Endothelial cell of hepatic sinusoid (primary cell): ENCODE data around the gene AKT3.

Experiments
- in situ Hi-C: cut with HindIII; loops from 2 replicates; pipeline ENCODE4 v1.10.0; 2017; ENCODE audit warnings: low sequenced_read_pairs

The AKT3 gene

DNA sequence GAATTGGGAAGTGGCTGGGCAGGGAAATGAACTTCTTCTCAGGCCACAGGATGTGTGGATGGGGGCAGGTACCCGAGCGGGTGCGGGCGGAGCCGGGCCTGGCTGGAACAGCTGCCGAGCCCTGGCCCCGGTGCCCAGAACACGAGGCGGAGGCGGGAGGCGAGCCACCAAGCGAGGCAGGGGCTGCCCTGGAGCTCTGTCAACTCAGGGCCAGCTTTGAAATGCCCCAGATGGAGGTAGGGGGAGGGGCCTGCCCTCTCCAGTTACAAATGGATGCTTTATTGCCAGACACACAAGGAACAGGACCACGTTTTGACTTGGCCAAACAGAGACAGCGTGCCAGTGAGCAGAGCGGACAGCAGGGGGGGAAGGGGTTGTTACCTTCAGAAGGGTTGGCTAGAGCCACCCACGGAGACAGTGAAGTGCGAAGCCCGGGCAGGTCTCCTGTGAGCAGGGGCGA, 353.8 kb downstream of the AKT3 start:
- in situ Hi-C loops, result no loop called here

DNA sequence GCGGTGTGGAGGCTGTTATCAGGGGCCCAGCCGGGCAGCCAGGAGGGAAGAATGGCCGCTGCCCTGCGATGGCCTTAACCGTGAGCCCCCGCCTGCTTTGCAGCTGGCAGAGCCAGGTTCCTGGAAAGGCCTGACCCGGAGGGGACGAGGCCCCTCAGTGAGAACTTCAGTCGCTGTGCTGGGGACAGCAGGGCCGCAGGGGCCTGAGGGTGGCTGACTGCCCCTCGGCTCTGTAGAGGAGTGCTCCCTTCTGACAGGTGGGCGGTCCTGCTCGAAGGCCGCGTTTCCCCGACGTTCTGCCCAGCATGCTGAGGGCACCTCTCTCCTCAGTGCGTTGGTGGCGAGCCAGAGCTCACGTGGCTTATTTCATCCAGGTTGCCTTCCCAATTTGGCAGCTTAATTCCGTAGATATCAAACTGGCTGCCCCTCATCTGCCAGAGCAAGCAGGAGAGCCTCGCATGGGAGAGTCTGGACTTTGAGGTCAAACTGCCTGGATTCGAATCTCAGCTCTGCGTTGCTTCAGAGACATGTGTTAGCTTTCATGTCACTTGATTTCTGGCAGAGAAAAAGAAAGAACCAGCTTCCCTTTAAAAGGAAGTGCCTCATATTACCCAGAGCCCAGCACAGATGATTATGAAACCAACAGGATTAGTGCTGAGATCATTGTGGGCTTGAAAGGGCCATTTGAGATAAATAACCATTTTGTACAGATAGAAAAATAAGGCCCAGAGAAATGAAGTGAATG, 354.4 kb downstream of the AKT3 start:
- in situ Hi-C loops, result no loop called here

DNA sequence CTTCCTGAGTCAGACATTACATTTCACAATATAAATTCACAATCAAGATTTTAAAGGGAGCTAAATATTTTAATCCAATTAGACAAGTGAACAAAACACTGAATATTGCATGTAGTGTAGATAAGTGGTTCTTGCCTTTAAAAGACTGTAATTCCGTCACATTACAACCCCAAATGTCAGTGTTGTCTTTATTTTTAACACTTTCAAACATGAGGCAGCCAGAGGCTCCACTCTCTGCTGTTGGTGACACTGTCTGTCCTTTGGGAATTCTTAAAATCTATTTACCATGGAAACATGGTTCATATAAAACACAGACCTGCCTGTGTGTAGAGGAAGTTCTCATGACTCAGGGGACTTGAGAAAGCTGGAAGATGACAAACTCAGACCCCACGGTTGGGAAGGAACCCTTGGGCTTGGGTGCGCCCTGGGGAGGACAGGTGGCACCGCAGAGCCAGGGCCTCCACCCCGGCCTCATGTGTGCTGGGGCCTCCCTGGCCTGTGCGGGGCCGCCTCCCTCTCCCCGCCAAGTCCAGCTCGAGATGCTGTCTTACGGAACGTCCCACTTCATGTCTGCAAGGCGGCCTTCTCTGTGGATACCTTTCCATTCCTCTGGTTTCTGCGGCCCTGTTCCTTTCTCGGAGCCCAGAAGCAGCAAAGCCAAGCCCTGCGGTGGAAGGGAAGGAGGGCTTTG, 355.2 kb downstream of the AKT3 start:
- in situ Hi-C loops, result no loop called here

DNA sequence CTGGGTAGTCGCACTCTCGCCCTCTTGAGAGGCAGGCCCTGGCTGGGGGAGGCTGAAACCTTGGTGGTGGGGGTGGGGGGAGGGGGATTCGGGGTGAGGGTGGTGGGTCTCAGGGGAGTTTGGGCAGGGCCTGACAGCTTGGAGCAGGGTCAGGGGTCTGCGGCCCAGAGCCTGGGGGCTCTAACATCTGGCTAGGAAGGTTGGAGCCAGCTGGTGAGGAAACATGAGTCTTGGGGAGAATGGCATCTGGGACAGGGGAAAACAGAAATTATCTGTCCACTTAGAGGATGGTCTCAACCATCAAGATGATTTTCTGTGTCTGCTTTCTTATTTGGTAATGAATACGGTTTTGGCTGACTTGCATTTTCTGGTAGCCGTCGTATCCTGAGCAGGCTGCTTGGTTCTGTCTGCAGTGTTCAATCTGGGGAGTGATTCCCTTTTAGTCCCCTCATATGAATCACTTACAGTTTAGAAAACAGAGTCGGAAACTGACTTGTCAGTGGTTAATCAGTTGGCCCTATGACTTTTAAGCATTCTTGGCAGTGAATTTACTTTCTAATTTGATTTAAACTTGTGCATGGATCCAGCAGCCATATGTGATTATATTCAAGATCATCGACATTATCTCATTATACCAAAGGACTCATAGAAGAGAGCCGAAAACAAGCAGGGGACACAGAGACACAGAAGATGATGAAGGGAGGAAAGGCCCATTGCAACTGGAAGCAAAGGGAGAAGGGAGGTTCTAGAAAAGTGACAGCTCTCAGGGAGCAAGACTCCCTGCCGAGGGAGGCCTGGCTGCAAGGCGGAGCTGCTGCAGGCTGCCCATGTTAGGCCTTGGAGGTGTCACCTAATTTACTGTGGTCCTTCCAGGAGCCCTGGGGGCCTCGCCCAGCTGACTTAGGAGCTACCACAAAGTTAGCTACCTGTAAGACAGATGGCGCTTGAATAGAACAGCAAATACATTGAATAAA, 356.6 kb downstream of the AKT3 start:
- in situ Hi-C loops, result no loop called here

DNA sequence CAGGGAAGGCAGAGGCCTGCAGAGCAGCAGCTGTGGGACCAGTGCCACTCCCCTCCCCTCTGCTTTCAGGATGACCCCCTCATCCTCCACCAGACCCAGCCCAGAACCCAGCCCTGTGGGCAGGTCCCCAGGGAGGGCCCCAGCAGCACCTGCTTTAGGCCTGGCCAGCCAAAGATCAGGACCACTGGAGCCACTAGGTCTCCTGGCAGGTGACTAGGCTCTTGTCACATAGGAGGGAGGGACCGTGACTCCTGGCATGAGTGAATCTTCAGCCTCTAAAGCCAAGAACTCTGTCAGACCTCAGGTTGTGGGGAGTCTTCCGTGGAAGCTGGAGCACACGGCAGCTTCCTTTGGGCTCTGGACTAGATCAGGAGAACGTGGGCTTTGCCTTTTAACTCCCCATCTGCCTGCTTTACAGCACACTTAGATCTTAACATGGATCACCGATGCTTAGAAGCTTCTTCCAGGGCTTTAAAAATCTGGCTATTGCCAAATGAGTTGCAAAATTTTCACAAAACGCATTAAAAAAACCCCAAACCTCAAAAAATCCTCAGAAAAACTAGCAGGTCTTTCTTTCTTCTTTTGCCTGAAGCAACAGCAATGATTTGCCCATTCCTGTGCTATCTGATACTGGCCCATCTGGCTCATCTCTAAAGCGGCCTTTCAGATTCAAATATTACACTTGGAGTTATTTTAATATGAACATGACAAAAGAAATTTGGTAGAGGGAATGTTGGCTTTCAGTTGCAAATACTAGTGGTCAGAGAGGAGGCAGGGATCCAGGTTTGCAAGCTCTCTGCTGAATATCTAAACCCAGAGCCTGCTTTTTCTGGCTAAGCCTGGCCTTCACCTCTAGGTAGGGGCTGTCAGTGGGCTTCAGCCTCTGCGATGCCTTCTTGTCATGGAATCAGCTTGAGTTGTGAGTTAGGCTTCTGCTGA, 359.0 kb downstream of the AKT3 start:
- in situ Hi-C loops, result no loop called here

DNA sequence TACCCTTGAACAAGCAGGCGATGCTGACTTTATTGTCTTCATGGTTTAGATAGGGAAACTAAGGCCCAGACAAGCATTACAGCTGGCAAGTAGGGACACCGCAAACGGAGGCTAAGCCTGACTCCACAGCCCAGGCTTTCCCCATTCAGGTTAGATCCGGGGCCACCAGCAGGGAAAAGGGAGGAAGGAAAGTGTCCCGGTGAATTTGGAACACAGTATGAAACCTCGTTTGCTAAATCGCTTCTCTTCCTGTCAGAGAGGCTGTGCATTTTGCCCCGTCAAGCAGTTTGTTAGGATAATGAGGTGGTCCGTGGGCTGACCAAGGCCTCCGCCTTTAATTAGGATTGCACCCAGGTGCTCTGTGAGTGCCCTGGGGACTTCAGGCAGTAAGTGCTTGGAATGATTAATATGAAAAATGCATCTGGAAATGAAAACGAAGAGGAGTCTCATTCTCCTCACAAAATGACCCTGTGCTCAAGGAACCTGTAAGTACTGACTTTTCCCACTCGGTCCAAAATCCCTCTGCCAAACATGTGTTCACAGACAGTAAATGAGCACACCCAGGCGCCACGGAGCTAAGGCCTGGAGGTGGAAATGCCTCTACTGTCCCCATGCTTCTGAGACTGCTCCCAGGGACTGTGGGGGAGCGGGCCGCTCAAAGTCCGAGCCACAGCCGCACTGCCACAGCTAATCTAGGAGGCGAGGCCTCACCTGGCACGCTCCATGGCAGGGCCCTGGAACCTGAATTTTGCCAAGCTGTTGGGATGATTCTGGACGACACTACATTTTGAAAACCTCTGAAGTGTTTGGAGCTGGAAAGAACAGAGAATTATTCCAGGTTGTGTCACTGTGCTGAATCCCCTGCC, 360.1 kb downstream of the AKT3 start:
- in situ Hi-C loops, result no loop called here

DNA sequence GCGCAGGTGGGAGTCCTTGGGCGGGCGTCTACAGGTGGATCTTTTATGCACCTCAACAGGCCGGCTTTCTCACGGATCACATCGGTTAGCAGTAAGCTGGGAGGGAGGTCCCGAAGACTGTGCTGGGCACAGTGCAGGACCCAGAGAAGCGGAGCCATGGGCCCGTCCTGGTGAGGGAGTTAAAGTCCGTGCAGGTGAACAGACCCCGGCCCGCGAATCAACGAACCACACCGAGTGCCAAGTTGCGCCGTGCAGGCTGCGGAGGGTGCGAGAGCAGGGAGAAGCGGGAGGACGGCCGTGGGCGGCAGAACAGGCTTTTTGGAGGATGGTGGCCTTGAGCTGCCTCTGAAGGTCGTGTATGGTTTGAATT, 360.9 kb downstream of the AKT3 start:
- in situ Hi-C loops, result no loop called here

DNA sequence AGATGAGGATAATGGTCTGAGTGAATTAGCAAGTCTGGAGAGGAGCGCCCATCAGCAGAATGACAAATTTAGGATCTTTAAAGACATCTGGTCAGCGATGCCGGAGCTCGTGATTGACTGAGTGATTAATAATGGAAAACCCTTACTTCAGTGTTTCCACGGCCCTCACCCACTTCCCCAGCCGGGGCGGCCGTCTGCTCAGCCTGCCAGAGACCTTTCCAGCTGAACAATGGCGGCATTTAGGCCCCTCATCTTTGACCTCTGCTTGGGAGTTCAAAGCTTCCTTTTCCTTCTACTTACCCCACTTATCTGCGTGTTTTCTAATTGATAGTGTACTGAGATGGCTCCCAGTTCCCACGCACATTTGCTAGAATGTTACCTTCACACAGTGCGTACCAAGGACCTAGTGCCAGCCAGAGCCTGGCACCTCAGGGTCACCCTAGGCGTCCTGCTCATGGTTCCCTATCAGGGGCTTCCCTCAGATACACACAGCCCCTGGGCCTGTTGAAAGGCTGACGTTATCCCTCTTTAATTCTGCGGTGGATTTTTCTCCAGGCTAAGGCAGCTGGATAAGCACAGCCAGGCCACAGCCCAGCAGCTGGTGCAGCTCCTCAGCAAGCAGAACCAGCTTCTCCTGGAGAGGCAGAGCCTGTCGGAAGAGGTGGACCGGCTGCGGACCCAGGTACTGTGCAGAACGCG, 361.4 kb downstream of the AKT3 start:
- in situ Hi-C loops, result no loop called here

DNA sequence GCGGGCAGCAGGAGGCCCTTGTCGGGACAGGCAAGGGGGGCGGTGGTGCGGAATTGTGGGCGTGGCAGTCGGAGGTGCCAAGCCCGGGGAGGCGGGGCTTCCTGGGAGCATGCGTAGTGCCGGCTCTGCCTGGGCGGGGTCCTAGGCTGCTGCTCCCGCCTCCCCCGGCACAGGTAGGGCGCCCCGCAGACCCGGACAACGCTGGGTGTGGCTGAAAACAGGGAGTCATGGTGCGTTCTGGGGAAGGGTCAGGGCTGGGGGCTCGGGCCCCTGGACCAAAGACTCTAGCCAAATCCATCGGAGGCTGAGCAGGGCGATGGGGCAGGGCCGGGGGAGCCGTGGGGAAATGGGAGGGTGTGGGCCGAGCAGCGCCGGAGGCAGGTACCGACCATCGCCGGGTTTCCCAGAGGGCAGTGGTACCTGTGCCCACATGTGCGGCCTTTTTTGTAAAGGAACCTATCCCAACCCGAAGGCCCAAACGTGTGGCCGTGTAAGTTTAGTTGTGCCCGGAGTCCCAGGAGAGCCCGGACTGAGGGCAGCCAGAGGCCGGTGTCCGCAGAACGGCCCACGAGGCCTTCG, 362.3 kb downstream of the AKT3 start:
- in situ Hi-C loops, result no loop called here

DNA sequence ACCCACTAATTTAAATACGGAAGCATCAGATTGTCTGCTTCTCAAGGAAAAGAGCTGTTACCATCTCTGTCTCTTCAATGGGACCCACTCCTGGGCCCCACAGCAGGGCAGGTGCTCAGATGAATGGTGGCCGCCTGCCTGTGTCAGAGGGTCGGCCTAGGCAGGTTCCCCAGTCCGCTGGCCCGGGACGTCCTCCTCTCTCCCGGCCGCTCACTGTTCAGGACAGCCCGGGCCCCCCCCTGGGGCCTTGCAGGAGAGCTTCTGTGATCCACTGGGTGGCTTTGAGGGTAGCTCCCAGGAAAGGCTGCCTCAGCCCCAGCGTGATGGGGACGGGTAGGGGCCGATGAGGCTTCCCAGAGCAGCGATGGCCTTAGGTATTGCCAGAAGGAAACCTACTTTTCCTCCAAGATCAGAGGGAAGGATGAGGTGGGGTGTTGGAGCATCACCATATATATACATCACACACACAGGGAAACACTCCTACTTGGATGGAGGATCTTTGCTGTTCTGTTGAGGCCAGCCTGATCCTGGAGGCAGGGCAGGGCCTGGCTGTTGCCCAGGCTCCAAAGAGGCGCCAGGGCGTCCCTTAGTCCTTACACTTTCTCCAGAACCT, 362.9 kb downstream of the AKT3 start:
- in situ Hi-C loops, result no loop called here

DNA sequence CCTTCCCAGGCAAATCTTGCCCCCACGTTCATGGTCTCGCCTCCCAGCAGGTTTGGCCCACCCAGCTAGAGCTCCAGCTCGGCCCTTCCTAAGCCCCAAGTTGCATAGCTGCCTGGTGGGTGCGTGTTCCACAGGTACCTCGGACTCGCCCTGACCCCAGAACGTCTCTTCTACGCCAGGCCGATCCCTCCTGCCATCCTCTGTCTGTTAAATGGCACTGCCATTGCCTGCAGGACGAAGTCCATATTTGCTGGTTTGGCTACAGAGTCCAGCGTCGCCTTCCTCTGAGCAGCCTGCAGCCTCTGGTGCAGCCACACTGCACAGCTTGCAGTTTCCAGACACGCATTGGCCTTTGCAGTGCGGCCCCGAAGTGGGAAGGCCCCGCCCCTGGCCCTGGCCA, 366.1 kb downstream of the AKT3 start:
- in situ Hi-C loops, result no loop called here

DNA sequence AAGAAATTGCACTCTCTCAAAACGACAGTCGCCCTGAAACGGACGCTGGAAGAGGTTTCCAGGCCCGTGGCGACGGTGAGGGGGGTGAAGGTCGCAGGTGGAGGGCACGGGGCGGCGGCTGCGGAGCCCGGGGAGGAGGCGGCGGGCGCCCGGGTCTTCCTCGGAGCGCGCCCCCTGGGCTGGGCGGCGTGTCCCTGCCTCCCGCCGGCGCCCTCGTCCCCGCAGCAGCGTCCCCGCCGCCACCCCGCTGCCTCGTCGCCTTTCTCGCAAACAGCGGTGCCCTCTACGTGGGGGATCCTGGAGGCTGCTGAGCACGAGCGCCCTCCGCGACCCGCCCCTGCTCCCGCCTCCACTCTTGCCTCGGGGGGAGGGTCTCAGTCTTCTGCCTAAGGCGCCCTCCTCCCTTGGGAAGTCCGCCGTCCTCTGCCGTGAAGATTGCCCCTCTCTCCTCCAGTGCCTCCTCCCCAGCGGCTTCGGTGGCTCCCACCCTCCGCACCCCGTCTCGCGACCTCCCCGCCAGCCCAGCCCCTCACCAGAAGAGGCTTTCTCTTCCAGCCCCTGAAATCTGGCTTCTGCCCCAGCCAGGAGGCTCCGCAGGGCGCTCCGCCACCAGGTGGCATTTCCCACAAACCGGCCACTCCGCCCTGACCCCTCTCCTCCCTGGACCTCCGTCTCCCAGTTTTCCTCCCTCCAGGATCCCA, 366.8 kb downstream of the AKT3 start:
- in situ Hi-C loops, result no loop called here

DNA sequence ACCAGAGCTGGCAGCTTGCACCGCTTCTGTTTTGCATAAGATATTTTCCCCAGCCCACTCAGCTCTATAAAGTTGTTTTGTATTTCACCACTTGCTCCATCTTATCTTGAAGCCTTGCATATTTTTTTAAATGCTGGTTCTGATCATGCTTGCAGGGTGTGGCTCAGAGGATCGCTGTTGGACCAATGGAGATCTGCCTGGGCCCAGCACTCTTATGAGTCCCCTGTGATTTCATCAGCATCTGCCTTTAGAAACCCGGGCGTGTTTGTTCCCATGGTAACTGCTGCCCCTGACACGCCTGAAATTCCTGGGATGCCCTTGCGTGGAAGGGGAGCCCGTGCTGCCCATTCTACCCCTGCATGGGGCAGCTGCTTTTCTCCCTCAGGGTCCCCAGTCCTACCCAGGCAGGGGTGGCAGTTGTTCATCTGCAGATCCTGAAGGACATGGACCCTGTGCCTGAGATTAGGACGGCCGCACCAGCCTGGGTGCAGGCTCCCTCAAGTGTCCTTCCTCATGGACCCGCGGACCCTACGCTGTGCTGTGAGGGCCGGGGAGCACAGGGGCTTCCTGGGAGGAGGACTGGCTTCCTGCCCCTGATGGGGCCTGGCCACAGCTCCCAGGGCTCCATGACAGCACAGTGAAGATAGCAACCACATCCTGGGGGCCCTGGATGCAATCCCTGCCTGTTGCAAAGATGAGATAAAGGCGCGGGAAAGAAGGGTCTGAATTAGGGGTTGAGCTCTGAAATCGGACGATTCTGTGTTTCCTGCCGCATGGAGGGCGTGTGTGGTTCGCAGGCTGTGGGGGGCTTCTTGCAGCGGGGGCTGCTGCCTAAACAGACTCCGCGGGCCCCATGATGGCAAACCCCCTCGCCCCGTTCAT, 367.7 kb downstream of the AKT3 start:
- in situ Hi-C loops, result no loop called here

DNA sequence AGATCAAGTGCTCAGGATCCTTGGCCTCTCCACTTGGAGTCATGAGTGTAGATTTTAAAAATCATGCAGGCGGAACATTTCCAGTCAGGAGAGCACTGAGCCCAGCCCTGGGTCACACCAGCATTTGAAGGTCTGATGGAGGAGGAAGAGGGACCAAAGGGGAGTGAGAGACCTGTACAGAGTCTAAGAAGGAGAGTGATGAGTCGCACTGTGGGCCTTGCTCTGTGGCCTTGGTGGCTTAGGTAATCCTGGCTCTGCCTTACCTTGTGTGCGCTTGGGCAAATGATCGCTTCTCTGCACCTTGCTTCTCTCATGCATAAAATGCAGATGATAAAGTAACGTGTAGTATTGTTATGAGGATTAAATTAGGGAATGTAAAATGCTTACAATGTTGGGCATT, 368.9 kb downstream of the AKT3 start:
- in situ Hi-C loops, result no loop called here

DNA sequence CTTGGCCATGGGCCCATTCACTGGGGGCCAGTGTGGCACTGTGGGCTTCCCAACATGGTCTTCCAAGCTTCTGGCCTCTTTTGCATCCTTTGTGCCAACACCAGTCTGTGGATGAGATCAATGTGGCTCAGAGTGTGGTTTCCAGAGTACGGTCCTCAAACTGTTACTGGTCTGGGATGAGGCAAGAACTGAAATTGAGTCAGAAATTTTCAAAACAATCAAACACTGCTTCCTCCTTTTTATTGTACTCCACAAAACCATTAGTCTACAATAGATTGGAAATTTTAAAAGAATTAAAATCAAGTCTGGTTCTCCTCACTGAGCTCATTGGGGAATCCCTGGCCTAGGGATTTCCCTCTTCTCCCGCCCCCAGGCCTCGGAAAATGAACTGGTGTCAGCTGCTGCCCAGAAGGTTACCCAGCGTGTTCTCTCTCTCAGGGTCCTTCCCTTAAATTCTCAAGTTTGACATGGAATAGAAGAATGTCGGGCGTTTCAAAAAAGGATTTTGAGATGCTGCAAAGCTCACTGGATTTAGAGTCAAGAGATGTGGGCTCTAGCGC, 372.2 kb downstream of the AKT3 start:
- in situ Hi-C loops, result no loop called here

DNA sequence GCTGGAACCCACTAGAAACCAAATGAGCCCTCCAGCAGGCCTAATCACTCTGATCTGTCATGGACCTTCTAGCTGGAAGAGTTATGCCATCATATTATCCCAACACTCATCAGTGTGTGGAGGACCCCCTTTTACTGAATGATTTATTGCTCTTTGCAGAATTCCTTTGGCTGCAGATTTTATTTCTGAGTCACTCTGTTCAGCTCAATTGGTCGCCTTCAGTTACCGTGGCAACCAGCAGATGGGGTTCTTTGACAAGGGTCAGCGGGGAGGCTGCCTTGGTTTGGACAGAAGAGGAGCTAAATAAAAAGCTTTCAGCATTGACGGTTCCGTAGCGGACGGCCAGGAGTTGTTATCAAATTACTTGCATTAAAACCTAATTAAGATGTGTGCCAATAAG, 374.1 kb downstream of the AKT3 start:
- in situ Hi-C loops, result no loop called here
